ENCODE data around the gene CNTROB. TPM values are rescaled to one million over a fixed set of nuclear protein-coding genes. Genes with fewer than 3 reads are reported as not detected.

Gene CNTROB
- total and polyA plus RNA-seq, 2 donors (not counting 1 experiment from before 2014, with no cell fraction given) = 23.1 to 34.8 TPM

DNA sequence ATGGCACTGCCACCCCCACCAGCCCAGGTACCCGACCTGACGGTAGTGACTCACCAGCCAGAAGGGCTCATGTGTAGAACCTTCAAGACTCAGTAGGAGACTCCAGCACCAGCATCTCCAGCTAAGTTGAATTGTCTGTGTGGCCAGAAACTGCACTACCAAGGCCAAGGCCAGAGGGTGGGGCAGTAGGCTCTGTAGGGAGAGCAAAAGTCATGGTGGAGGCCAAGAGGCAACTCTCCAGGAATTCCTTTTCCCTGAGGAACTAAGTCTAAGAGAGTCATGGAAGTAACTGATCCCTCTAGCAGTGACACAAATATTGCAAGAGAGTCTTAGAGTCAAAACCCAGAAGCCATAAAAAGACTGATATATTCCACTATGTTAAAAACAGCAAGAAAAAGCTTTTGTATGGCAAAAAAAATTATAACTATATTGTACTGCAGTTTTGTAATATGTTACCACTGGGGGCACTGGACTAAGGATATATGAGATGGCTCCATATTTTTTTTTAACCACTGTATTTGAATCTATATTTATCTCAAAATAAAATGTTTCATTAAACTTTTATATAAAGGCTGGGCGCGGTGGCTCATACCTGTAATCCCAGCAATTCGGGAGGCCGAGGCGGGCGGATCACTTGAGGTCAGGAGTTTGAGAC is 40.3 kb downstream of the CNTROB start:
- Mint-ChIP-seq H3K4me1 (no peaks in the 10 kb centered on the region), H3K27ac (no peak overlapping the region), H3K27me3 (peaks cover 7% of the 10 kb centered on the region), H3K9me3 (ENCODE audit: insufficient read depth) (peaks cover 6% of the 10 kb centered on the region), H3K4me3 (no peak overlapping the region)
- ChIA-PET CTCF (interaction anchor here (0.8 to 1.4 kb wide), 3 partner anchors 14 to 59 kb away, joined by 3 to 4 read pairs (median 3); no protein-coding TSS in a partner anchor), POLR2A (no interaction called here)
- no peaks in the 10 kb centered on the region for H3K4me1 ChIP-seq (ENCODE audit: control insufficient read depth in 2 of 2, insufficient read depth in 2 of 2, low read length in 2 of 2)
- no peaks in the 10 kb centered on the region for H3K79me2 ChIP-seq (ENCODE audit: control insufficient read depth, insufficient read depth, low read length)
- H2AFZ ChIP-seq (ENCODE audit: insufficient read depth, low read depth, low read length, poor library complexity, severe bottlenecking) = no peak overlapping the region
- ATAC-seq (ENCODE audit: low read depth) (no peak), DNase-seq (no peak)
- no peak for TF ChIP-seq EZH2 (IDR thresholded peaks at IDR 0.05; ENCODE audit: borderline replicate concordance, insufficient read depth, low read depth, low read length, poor library complexity, severe bottlenecking)
- TF ChIP-seq, protein P1, sequence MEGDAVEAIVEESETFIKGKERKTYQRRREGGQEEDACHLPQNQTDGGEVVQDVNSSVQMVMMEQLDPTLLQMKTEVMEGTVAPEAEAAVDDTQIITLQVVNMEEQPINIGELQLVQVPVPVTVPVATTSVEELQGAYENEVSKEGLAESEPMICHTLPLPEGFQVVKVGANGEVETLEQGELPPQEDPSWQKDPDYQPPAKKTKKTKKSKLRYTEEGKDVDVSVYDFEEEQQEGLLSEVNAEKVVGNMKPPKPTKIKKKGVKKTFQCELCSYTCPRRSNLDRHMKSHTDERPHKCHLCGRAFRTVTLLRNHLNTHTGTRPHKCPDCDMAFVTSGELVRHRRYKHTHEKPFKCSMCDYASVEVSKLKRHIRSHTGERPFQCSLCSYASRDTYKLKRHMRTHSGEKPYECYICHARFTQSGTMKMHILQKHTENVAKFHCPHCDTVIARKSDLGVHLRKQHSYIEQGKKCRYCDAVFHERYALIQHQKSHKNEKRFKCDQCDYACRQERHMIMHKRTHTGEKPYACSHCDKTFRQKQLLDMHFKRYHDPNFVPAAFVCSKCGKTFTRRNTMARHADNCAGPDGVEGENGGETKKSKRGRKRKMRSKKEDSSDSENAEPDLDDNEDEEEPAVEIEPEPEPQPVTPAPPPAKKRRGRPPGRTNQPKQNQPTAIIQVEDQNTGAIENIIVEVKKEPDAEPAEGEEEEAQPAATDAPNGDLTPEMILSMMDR (IDR thresholded peaks at IDR 0.05) = peak; percentile 21
- H3K4me3 ChIP-seq (ENCODE audit: control extremely low read depth in 1 of 5, extremely low read depth in 1 of 5, insufficient read depth in 1 of 5, low read depth in 2 of 5, low read length in 4 of 5) = no peak overlapping the region
- H3K36me3 ChIP-seq (replicated peaks in 1 of 2; ENCODE audit: control extremely low read depth in 1 of 2, control insufficient read depth in 1 of 2, extremely low read depth in 1 of 2, insufficient read depth in 2 of 2, low read length in 1 of 2) = no peaks in the 10 kb centered on the region
- H3K27ac ChIP-seq (ENCODE audit: low read length in 2 of 2) = no peak overlapping the region
- peaks cover 2 to 25% (median 21%) of the 10 kb centered on the region in 3 donors for H3K9me3 ChIP-seq (ENCODE audit: control extremely low read depth in 1 of 3, control insufficient read depth in 2 of 3, insufficient read depth in 1 of 3, low read length in 2 of 3)
- WGBS (ENCODE audit: insufficient coverage) = 89% methylated on average over 2 of the region's 8 CpGs
- H3K4me2 ChIP-seq (replicated peaks; ENCODE audit: low read depth, low read length, poor library complexity, severe bottlenecking) = no peak overlapping the region
- H4K20me1 ChIP-seq (ENCODE audit: control insufficient read depth, insufficient read depth, low read length, poor library complexity, severe bottlenecking) = no peaks in the 10 kb centered on the region
- intact Hi-C loops (cut with micrococcal nuclease) = no loop called here
- H3K27me3 ChIP-seq (replicated peaks in 1 of 4; ENCODE audit: control extremely low read depth in 1 of 4, control insufficient read depth in 3 of 4, insufficient read depth in 4 of 4, low read length in 3 of 4) = peaks cover 0 to 11% (median 0%) of the 10 kb centered on the region in 4 experiments
- H3K9ac ChIP-seq (ENCODE audit: low read length) = no peak overlapping the region

DNA sequence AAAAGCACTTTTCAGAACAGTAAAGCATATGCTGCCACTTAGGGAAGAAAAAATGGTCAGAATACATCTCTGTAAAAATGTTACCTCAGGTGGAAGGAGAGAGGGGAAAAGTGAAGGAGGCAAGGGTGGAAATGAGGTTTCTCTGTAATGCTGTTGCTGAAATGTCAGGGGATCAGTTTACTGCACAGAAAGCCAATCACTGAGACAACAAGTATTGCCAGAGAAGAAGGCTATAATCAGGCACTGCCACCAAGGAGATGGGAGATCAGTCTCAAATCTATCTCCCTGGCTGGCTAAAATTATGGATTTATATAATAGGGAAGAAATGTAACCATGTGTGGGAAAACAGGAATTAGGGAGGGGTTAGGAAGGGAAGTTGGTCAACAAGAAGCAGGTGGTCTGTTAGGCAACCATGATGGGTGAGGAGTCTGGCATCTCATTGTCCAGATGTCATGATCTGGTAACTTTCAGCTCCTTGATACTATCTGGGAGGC is 42.7 kb downstream of the CNTROB start:
- Histone ChIP-seq H3K9ac (ENCODE audit: low read length) (no peak overlapping the region), H3K79me2 (ENCODE audit: control insufficient read depth, insufficient read depth, low read length) (no peaks in the 10 kb centered on the region), H3K4me2 (replicated peaks; ENCODE audit: low read depth, low read length, poor library complexity, severe bottlenecking) (no peak overlapping the region), H3K36me3 (replicated peaks in 1 of 2; ENCODE audit: control extremely low read depth in 1 of 2, control insufficient read depth in 1 of 2, extremely low read depth in 1 of 2, insufficient read depth in 2 of 2, low read length in 1 of 2) (no peaks in the 10 kb centered on the region), H3K27me3 (replicated peaks in 1 of 4; ENCODE audit: control extremely low read depth in 1 of 4, control insufficient read depth in 3 of 4, insufficient read depth in 4 of 4, low read length in 3 of 4) (peaks cover 0 to 11% (median 0%) of the 10 kb centered on the region in 4 experiments), H4K20me1 (ENCODE audit: control insufficient read depth, insufficient read depth, low read length, poor library complexity, severe bottlenecking) (no peaks in the 10 kb centered on the region), H3K9me3 (ENCODE audit: control extremely low read depth in 1 of 3, control insufficient read depth in 2 of 3, insufficient read depth in 1 of 3, low read length in 2 of 3) (peaks cover 2 to 25% (median 21%) of the 10 kb centered on the region in 3 donors), H3K4me1 (ENCODE audit: control insufficient read depth in 2 of 2, insufficient read depth in 2 of 2, low read length in 2 of 2) (no peaks in the 10 kb centered on the region), H3K4me3 (ENCODE audit: control extremely low read depth in 1 of 5, extremely low read depth in 1 of 5, insufficient read depth in 1 of 5, low read depth in 2 of 5, low read length in 4 of 5) (no peak overlapping the region), H2AFZ (ENCODE audit: insufficient read depth, low read depth, low read length, poor library complexity, severe bottlenecking) (no peak overlapping the region), H3K27ac (ENCODE audit: low read length in 2 of 2) (no peak overlapping the region)
- Mint-ChIP-seq H3K9me3 (ENCODE audit: insufficient read depth) (peaks cover 6% of the 10 kb centered on the region), H3K27me3 (peaks cover 13% of the 10 kb centered on the region), H3K4me3 (no peak overlapping the region), H3K4me1 (no peaks in the 10 kb centered on the region), H3K27ac (no peak overlapping the region)
- ChIA-PET CTCF (interaction anchor here (1.4 kb wide), 1 partner anchor 15 kb away, joined by 7 read pairs; no protein-coding TSS in a partner anchor), POLR2A (no interaction called here)
- ATAC-seq (ENCODE audit: low read depth) (no peak), DNase-seq (no peak)
- intact Hi-C loops (cut with micrococcal nuclease) = no loop called here
- TF ChIP-seq, protein P1 (IDR thresholded peaks at IDR 0.05) = no peak
- no peak for TF ChIP-seq EZH2 (IDR thresholded peaks at IDR 0.05; ENCODE audit: borderline replicate concordance, insufficient read depth, low read depth, low read length, poor library complexity, severe bottlenecking)
